ENCODE data around the gene NHSL2.
A peak's percentile ranks its signal among the peaks of the same experiment; 100 is the strongest.

The NHSL2 gene

GRCh38 chrX:72108666-72109065, 198.0 kb downstream of the NHSL2 start:
- no peak for DNase-seq (ENCODE audit: low read depth in 2 of 2)

GRCh38 chrX:72110051-72110875, 199.6 kb downstream of the NHSL2 start:
- no peak for DNase-seq (ENCODE audit: low read depth in 2 of 2)

- no peak for DNase-seq (ENCODE audit: low read depth in 2 of 2)
Observed at GRCh38 chrX:72110876-72111708, 200.4 kb downstream of the NHSL2 start.

- no peak for DNase-seq (ENCODE audit: low read depth in 2 of 2)
Observed at GRCh38 chrX:72113461-72113860, 202.8 kb downstream of the NHSL2 start.

GRCh38 chrX:72114306-72114705, 203.7 kb downstream of the NHSL2 start:
- no peak for DNase-seq (ENCODE audit: low read depth in 2 of 2)

- no peak for DNase-seq (ENCODE audit: low read depth in 2 of 2)
Observed at GRCh38 chrX:72114807-72115206, 204.2 kb downstream of the NHSL2 start.

- no peak for DNase-seq (ENCODE audit: low read depth in 2 of 2)
Observed at GRCh38 chrX:72115380-72115779, 204.7 kb downstream of the NHSL2 start.

- DNase-seq (ENCODE audit: low read depth in 2 of 2) = no peak
Observed at GRCh38 chrX:72117636-72118210, 207.1 kb downstream of the NHSL2 start.

GRCh38 chrX:72120837-72121236, 210.2 kb downstream of the NHSL2 start:
- DNase-seq (ENCODE audit: low read depth in 2 of 2) = no peak

- peak; percentile 19 to 20 for DNase-seq (ENCODE audit: low read depth in 2 of 2)
Observed at GRCh38 chrX:72121383-72121782, 210.7 kb downstream of the NHSL2 start.

GRCh38 chrX:72122621-72123337, 212.1 kb downstream of the NHSL2 start:
- DNase-seq (ENCODE audit: low read depth in 2 of 2) = no peak

GRCh38 chrX:72123471-72124185, 213.0 kb downstream of the NHSL2 start:
- no peak for DNase-seq (ENCODE audit: low read depth in 2 of 2)

- DNase-seq (ENCODE audit: low read depth in 2 of 2) = no peak
Observed at GRCh38 chrX:72124540-72125201, 214.0 kb downstream of the NHSL2 start.

GRCh38 chrX:72125331-72126047, 214.8 kb downstream of the NHSL2 start:
- no peak for DNase-seq (ENCODE audit: low read depth in 2 of 2)

- DNase-seq (ENCODE audit: low read depth in 2 of 2) = no peak
Observed at GRCh38 chrX:72126048-72126415, 215.4 kb downstream of the NHSL2 start.

GRCh38 chrX:72126539-72127140, 216.0 kb downstream of the NHSL2 start:
- peak; percentile 78 to 79 for DNase-seq (ENCODE audit: low read depth in 2 of 2)

GRCh38 chrX:72127332-72127731, 216.7 kb downstream of the NHSL2 start:
- no peak for DNase-seq (ENCODE audit: low read depth in 2 of 2)

GRCh38 chrX:72128183-72128834, 217.7 kb downstream of the NHSL2 start:
- DNase-seq (ENCODE audit: low read depth in 2 of 2) = no peak

- DNase-seq (ENCODE audit: low read depth in 2 of 2) = no peak
Observed at GRCh38 chrX:72128881-72129280, 218.2 kb downstream of the NHSL2 start.
